IMR-90 (cell line): ENCODE results near the gene ABCC8. TPM values are rescaled to one million over a fixed set of nuclear protein-coding genes. Genes with fewer than 3 reads are reported as not detected.

ENCODE experiments used
- ATAC-seq: fragments of 200-7000 bp; cut with Tn5 transposase; 2 replicates; pipeline ENCODE4 v1.9.1; 2020; ENCODE audit warnings: low read depth, mild to moderate bottlenecking, moderate library complexity
- BruUV-seq: library from RNA; stranded (reverse); fragments of 400-500 nt; replicated peaks from 2 replicates; lab custom pipeline; 2021; lab: Mats Ljungman, UMichigan
- CTCF ChIA-PET: fragments of 300-600 bp; formaldehyde crosslinking; extraction: SDS; loops from one replicate; lab custom pipeline; 2021; ENCODE audit warnings: antibody characterized with exemption; lab: Yijun Ruan, JAX
- POLR2A ChIA-PET: fragments of 300-600 bp; sonication (Branson Sonifier 250); formaldehyde crosslinking; loops from one replicate; lab custom pipeline; 2022; ENCODE audit warnings: antibody characterized with exemption; ENCODE audit not compliant: unreplicated experiment; lab: Charles Lee
- DNase-seq: peaks from one replicate; pipeline ENCODE4 v3.0.0; 2013
- H2AFZ ChIP-seq: replicated peaks from 2 replicates; pipeline ENCODE3; 2013; ENCODE audit warnings: low read length, mild to moderate bottlenecking; ENCODE audit not compliant: poor library complexity
- H2AK5ac ChIP-seq: 2 replicates; pipeline ENCODE4 v1.6.1; 2013; ENCODE audit warnings: low read depth, low read length, inconsistent platforms
- H2AK9ac ChIP-seq: replicated peaks from 2 replicates; pipeline ENCODE3; 2013; ENCODE audit warnings: mild to moderate bottlenecking, low read depth, low read length, moderate library complexity; ENCODE audit not compliant: poor library complexity
- H2BK120ac ChIP-seq: 2 replicates; pipeline ENCODE4 v1.6.1; 2013; ENCODE audit warnings: low read depth, low read length, inconsistent platforms
- H2BK15ac ChIP-seq: 3 replicates; pipeline ENCODE4 v1.6.1; 2013; ENCODE audit warnings: low read depth, low read length, inconsistent platforms
- H2BK20ac ChIP-seq: 2 replicates; pipeline ENCODE4 v1.6.1; 2013; ENCODE audit warnings: low read depth, mild to moderate bottlenecking, inconsistent platforms, low read length, moderate library complexity
- H2BK5ac ChIP-seq: 2 replicates; pipeline ENCODE4 v1.6.1; 2013; ENCODE audit warnings: mild to moderate bottlenecking, low read depth, low read length, inconsistent platforms; ENCODE audit not compliant: poor library complexity, severe bottlenecking
- H3K14ac ChIP-seq: replicated peaks from 2 replicates; pipeline ENCODE4 v1.6.1; 2013; ENCODE audit warnings: low read depth, low read length, inconsistent platforms
- H3K18ac ChIP-seq: 2 replicates; pipeline ENCODE4 v1.6.1; 2013; ENCODE audit warnings: low read depth, low read length, control low read depth
- H3K23ac ChIP-seq: 2 replicates; pipeline ENCODE4 v1.6.1; 2013; ENCODE audit warnings: low read depth, low read length, inconsistent platforms
- H3K27ac ChIP-seq: 2 replicates; pipeline ENCODE4 v1.5.1; 2013; ENCODE audit warnings: mild to moderate bottlenecking, control low read depth, low read length; ENCODE audit not compliant: insufficient read depth
- H3K27me3 ChIP-seq: 2 replicates; pipeline ENCODE4 v1.6.1; 2013; ENCODE audit warnings: low read length; ENCODE audit not compliant: control insufficient read depth, insufficient read depth
- H3K36me3 ChIP-seq: 2 replicates; pipeline ENCODE4 v1.6.1; 2013; ENCODE audit warnings: low read length, mixed read lengths; ENCODE audit not compliant: control insufficient read depth, insufficient read depth
- H3K4ac ChIP-seq: 2 replicates; pipeline ENCODE4 v1.6.1; 2013; ENCODE audit warnings: low read depth, low read length, inconsistent platforms
- H3K4me1 ChIP-seq: 2 replicates; pipeline ENCODE4 v1.6.1; 2013; ENCODE audit warnings: low read length, mixed read lengths; ENCODE audit not compliant: control insufficient read depth, insufficient read depth
- H3K4me2 ChIP-seq: 2 replicates; pipeline ENCODE4 v1.6.1; 2013; ENCODE audit warnings: low read depth, mild to moderate bottlenecking, control low read depth, low read length, moderate library complexity
- H3K4me3 ChIP-seq: 2 replicates; pipeline ENCODE4 v1.5.1; 2013; ENCODE audit warnings: low read depth, mild to moderate bottlenecking, control low read depth, low read length, moderate library complexity; ENCODE audit not compliant: insufficient read depth
- H3K56ac ChIP-seq: 2 replicates; pipeline ENCODE4 v1.6.1; 2013; ENCODE audit warnings: low read length, inconsistent platforms; ENCODE audit not compliant: insufficient read depth; ENCODE audit errors: extremely low read depth
- H3K79me1 ChIP-seq, 2 experiments: 2 replicates each; pipeline ENCODE4 v1.6.1; 2013; ENCODE audit warnings: low read length in 2 of 2, inconsistent platforms in 1 of 2, low read depth in 1 of 2
- H3K9ac ChIP-seq: 2 replicates; pipeline ENCODE4 v1.6.1; 2013; ENCODE audit warnings: low read depth, low read length, control low read depth
- H3K9me1 ChIP-seq: 2 replicates; pipeline ENCODE4 v1.6.1; 2013; ENCODE audit warnings: low read length, inconsistent platforms; ENCODE audit not compliant: insufficient read depth
- H3K9me3 ChIP-seq: 2 replicates; pipeline ENCODE4 v1.6.1; 2013; ENCODE audit warnings: low read length; ENCODE audit not compliant: control insufficient read depth, insufficient read depth
- H4K20me1 ChIP-seq: 2 replicates; pipeline ENCODE4 v1.6.1; 2013; ENCODE audit warnings: low read length, inconsistent platforms; ENCODE audit not compliant: insufficient read depth
- H4K5ac ChIP-seq: 2 replicates; pipeline ENCODE4 v1.6.1; 2013; ENCODE audit warnings: mild to moderate bottlenecking, low read depth, low read length, control low read depth
- H4K8ac ChIP-seq, 2 experiments: 2 replicates each; pipeline ENCODE4 v1.6.1; 2013; ENCODE audit warnings: low read depth in 2 of 2, low read length in 2 of 2, control low read depth in 1 of 2, inconsistent platforms in 1 of 2
- H4K91ac ChIP-seq: 2 replicates; pipeline ENCODE4 v1.6.1; 2013; ENCODE audit warnings: low read depth, low read length, inconsistent platforms; ENCODE audit not compliant: insufficient read depth
- CEBPB ChIP-seq: IDR thresholded peaks from 2 replicates; pipeline ENCODE4 v1.6.1; 2012; ENCODE audit warnings: low read depth, low read length, improper control_type of control experiment
- CHD1 ChIP-seq: IDR thresholded peaks from 2 replicates; pipeline ENCODE4 v1.6.1; 2012; ENCODE audit warnings: low read depth, low read length, improper control_type of control experiment
- CTCF ChIP-seq: conservative IDR thresholded peaks from 2 replicates; pipeline ENCODE4 v1.5.1; 2012; ENCODE audit warnings: mild to moderate bottlenecking, low read depth, low read length, improper control_type of control experiment
- ELK1 ChIP-seq: fragments of 150-350 bp; IDR thresholded peaks from 2 replicates; pipeline ENCODE4 v1.6.1; 2016; ENCODE audit warnings: low read depth, mild to moderate bottlenecking, low read length, moderate library complexity, borderline replicate concordance
- MAFK ChIP-seq: IDR thresholded peaks from 2 replicates; pipeline ENCODE4 v1.6.1; 2012; ENCODE audit warnings: low read depth, low read length, improper control_type of control experiment
- MAZ ChIP-seq: IDR thresholded peaks from 2 replicates; pipeline ENCODE4 v1.6.1; 2012; ENCODE audit warnings: low read depth, mild to moderate bottlenecking, low read length, improper control_type of control experiment, moderate library complexity, borderline replicate concordance
- MXI1 ChIP-seq: IDR thresholded peaks from 2 replicates; pipeline ENCODE4 v1.6.1; 2012; ENCODE audit warnings: low read depth, mild to moderate bottlenecking, low read length, moderate library complexity, borderline replicate concordance
- NFE2L2 ChIP-seq: fragments of 150-350 bp; IDR thresholded peaks from 2 replicates; pipeline ENCODE4 v1.6.1; 2016; ENCODE audit warnings: low read depth, mild to moderate bottlenecking, low read length
- POLR2A ChIP-seq: IDR thresholded peaks from 2 replicates; pipeline ENCODE4 v1.6.1; 2012; ENCODE audit warnings: mild to moderate bottlenecking, low read depth, low read length
- RAD21 ChIP-seq: IDR thresholded peaks from 2 replicates; pipeline ENCODE4 v1.6.1; 2012; ENCODE audit warnings: low read length, improper control_type of control experiment
- RCOR1 ChIP-seq: IDR thresholded peaks from 2 replicates; pipeline ENCODE4 v1.6.1; 2012; ENCODE audit warnings: mild to moderate bottlenecking, low read length, improper control_type of control experiment; ENCODE audit not compliant: insufficient replicate concordance
- SMC3 ChIP-seq: fragments of 150-350 bp; IDR thresholded peaks from 2 replicates; pipeline ENCODE4 v1.6.1; 2016; ENCODE audit warnings: low read depth, mild to moderate bottlenecking, antibody characterized with exemption, low read length, moderate library complexity
- USF2 ChIP-seq: fragments of 150-350 bp; IDR thresholded peaks from 2 replicates; pipeline ENCODE4 v1.6.1; 2017; ENCODE audit warnings: mild to moderate bottlenecking, antibody characterized with exemption, low read length, low read depth
- WGBS, 2 experiments: methylation state at CpG; one replicate each; pipeline versions ENCODE4 v1.1.5 to v1.1.7; 2013; ENCODE audit warnings: missing lambda C conversion rate in 2 of 2; ENCODE audit not compliant: insufficient read length in 1 of 2; ENCODE audit errors: extremely low coverage in 2 of 2; 5-methylcytosine and 5-hydroxymethylcytosine counted together
- dilution Hi-C: fragments of 300-500 bp; cut with HindIII; formaldehyde crosslinking; loops from one replicate; pipeline ENCODE4 v1.14.3; 2018; ENCODE audit warnings: low sequenced_read_pairs; ENCODE audit not compliant: unreplicated experiment
- in situ Hi-C: fragments of 300-500 bp; cut with MboI; formaldehyde crosslinking; loops from 3 replicates; pipeline ENCODE4 v1.14.3; 2019; ENCODE audit warnings: low sequenced_read_pairs, inconsistent platforms, mixed read lengths
- intact Hi-C: fragments of 100-400 bp; cut with micrococcal nuclease; formaldehyde crosslinking; loops from 2 replicates; pipeline ENCODE4 v1.10.0; 2022
- polyA plus RNA-seq, 3 experiments: library from polyadenylated mRNA; depleted of rRNA; stranded (reverse); fragments of >200 nt; gene quantifications; 2 replicates each; pipeline ENCODE4 v1.2.3, GENCODE V29; 2012; ENCODE audit warnings: low replicate concordance in 1 of 3
- total RNA-seq: library from RNA; depleted of rRNA; stranded (reverse); fragments of >200 nt; gene quantifications from 2 replicates; pipeline ENCODE4 v1.2.3, GENCODE V29; 2012

The ABCC8 gene
- total and polyA plus RNA-seq, 2 of the 4 experiments (the other 2 are of a cell fraction): not detected

GRCh38 chr11:17459236-17459896, 17.3 kb downstream of the ABCC8 start:
- H4K8ac ChIP-seq: no peak overlapping the region
- H2AK5ac ChIP-seq: no peak overlapping the region
- peaks cover 4% of the 10 kb centered on the region for H3K27me3 ChIP-seq
- H3K56ac ChIP-seq: no peak overlapping the region
- H2BK5ac ChIP-seq: no peak overlapping the region
- H3K4ac ChIP-seq: no peak overlapping the region
- WGBS, 2 experiments: no CpG with 5 or more reads among the region's 9 CpGs
- H3K27ac ChIP-seq: no peak overlapping the region
- H4K91ac ChIP-seq: no peak overlapping the region
- intact Hi-C loops: no loop called here
- DNase-seq (no peak), ATAC-seq (no peak)
- no peaks in the 10 kb centered on the region for H3K9me3 ChIP-seq
- no peaks in the 10 kb centered on the region for H4K20me1 ChIP-seq
- POLR2A ChIA-PET: no interaction called here
- no peak overlapping the region for H3K14ac ChIP-seq
- TF ChIP-seq MXI1 (no peak), RAD21 (no peak), CEBPB (no peak), USF2 (no peak), POLR2A (no peak), CTCF (no peak), MAFK (no peak), RCOR1 (no peak), MAZ (no peak), ELK1 (no peak), NFE2L2 (no peak), SMC3 (no peak), CHD1 (no peak)
- CTCF ChIA-PET: no interaction called here
- H3K4me1 ChIP-seq: no peaks in the 10 kb centered on the region
- in situ Hi-C loops: no loop called here
- no peak overlapping the region for H3K9ac ChIP-seq
- dilution Hi-C loops: no loop called here
- no peak overlapping the region for H3K4me2 ChIP-seq
- H3K79me1 ChIP-seq: no peaks in the 10 kb centered on the region
- H3K9me1 ChIP-seq: no peaks in the 10 kb centered on the region
- H4K5ac ChIP-seq: no peak overlapping the region
- BruUV-seq: no TSS peak
- no peak overlapping the region for H3K4me3 ChIP-seq
- H2BK15ac ChIP-seq: no peak overlapping the region
- no peak overlapping the region for H2AFZ ChIP-seq
- no peak overlapping the region for H2BK20ac ChIP-seq
- H3K23ac ChIP-seq: no peak overlapping the region
- no peak overlapping the region for H2AK9ac ChIP-seq
- no peak overlapping the region for H2BK120ac ChIP-seq
- H3K36me3 ChIP-seq: no peaks in the 10 kb centered on the region
- no peak overlapping the region for H3K18ac ChIP-seq
